DOHH2 (cell line): ENCODE data around the gene DAAM2.

Source experiments
- CTCF ChIP-seq: fragments of 200-600 bp; sonication (generic); IDR thresholded peaks from one replicate; pipeline ENCODE4 v1.5.1; 2014; ENCODE audit warnings: antibody characterized with exemption, mild to moderate bottlenecking, low read depth, low read length; ENCODE audit not compliant: poor library complexity, severe bottlenecking
- EZH2phosphoT487 ChIP-seq: fragments of 200-600 bp; sonication (generic); IDR thresholded peaks from 2 replicates; pipeline ENCODE4 v1.6.1; 2017; ENCODE audit warnings: borderline replicate concordance, mild to moderate bottlenecking, antibody characterized with exemption, low read length, moderate library complexity, mixed read lengths

- TF ChIP-seq CTCF (no peak), EZH2phosphoT487 (no peak)
Observed at GRCh38 chr6:39797751-39798150, 5.6 kb downstream of the DAAM2 start.
